Measurements from ENCODE around the gene TVP23A.

TVP23A gene

GRCh38 chr16:10728003-10728887 is 90.3 kb downstream of the TVP23A start:
- Histone ChIP-seq H3K36me3 (no peaks in the 10 kb centered on the region), H3K4me1 (ENCODE audit: control insufficient read depth in 1 of 2, insufficient read depth in 1 of 2, low read depth in 1 of 2, low read length in 1 of 2) (no peaks in the 10 kb centered on the region), H3K27ac (no peak overlapping the region), H3K9me3 (no peaks in the 10 kb centered on the region), H3K27me3 (no peaks in the 10 kb centered on the region), H3K4me3 (ENCODE audit: low read depth in 1 of 2, low read length in 1 of 2) (no peak overlapping the region)
- TF ChIP-seq CTCF (IDR thresholded peaks at IDR 0.05) = no peak
